GM12801 (cell line): ENCODE measurements around the gene RAB40B.

Experiments used
- TF ChIP-seq, protein P1 (sequence below): IDR thresholded peaks from one replicate; pipeline ENCODE4 v1.5.1; 2011; ENCODE audit warnings: control low read depth; ENCODE audit not compliant: insufficient read length; ENCODE audit errors: extremely low read depth

The RAB40B gene

DNA sequence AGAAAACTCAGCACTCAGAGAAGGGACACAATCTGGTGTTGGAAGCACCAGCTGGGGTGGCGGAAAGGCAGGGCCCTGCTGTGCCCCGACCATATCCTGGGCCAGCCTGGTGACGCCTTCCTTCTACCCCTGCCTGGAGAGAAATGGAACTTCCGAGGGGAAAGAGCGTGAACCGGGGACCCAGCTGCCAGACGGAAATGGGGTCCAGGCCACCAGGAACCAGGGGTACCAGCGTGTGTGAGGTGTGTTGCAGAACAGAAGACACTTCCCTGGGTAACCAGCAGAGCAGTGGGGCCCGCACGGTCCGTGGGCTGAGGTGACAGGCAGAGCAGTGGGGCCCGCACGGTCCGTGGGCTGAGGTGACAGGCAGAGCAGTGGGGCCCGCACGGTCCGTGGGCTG is 6.8 kb downstream of the RAB40B start:
- TF ChIP-seq, protein P1, sequence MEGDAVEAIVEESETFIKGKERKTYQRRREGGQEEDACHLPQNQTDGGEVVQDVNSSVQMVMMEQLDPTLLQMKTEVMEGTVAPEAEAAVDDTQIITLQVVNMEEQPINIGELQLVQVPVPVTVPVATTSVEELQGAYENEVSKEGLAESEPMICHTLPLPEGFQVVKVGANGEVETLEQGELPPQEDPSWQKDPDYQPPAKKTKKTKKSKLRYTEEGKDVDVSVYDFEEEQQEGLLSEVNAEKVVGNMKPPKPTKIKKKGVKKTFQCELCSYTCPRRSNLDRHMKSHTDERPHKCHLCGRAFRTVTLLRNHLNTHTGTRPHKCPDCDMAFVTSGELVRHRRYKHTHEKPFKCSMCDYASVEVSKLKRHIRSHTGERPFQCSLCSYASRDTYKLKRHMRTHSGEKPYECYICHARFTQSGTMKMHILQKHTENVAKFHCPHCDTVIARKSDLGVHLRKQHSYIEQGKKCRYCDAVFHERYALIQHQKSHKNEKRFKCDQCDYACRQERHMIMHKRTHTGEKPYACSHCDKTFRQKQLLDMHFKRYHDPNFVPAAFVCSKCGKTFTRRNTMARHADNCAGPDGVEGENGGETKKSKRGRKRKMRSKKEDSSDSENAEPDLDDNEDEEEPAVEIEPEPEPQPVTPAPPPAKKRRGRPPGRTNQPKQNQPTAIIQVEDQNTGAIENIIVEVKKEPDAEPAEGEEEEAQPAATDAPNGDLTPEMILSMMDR = no peak

GRCh38 chr17:82690786-82691489 is 7.6 kb downstream of the RAB40B start:
- TF ChIP-seq, protein P1 = no peak

- TF ChIP-seq, protein P1 = no peak
These were observed 9.4 kb downstream of the RAB40B start for GRCh38 chr17:82689077-82689476.

- TF ChIP-seq, protein P1 = no peak
These were observed 10.6 kb downstream of the RAB40B start for GRCh38 chr17:82687871-82688270.

DNA sequence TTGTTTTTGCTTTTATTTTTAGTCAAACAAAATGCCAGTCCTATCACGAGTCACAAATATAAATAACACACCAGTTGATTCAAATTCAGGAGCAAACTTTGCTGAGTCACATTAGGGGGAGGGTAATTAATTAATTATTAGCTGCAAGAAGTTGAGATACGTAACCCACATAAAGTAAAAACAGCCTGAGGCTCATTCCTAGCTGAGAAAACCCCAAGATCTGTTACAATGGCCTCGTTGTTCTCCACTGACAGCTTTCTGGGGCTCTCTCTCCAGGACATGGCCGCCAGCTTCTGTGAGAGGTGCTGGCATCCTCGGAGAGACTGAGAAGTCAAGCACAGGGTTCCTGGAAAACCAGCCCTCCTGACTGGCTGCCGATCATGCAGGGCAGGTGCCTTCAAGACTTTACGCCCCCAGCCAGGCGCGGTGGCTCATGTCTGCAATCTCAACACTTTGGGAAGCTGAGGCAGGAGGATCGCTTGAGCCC is 11.1 kb downstream of the RAB40B start:
- TF ChIP-seq, protein P1 = no peak

- TF ChIP-seq, protein P1 = no peak
These were observed 11.9 kb downstream of the RAB40B start for GRCh38 chr17:82686366-82687324.

- TF ChIP-seq, protein P1 = no peak
These were observed 13.2 kb downstream of the RAB40B start for GRCh38 chr17:82685291-82685690.
